CD4-positive, alpha-beta T cell treated with Interleukin-17A for 1 hour (primary cell): ENCODE data around the gene TPK1.

Source experiments
- DNase-seq: peaks from one replicate; pipeline ENCODE4 v3.0.0-alpha.2; 2020

The TPK1 gene

GRCh38 chr7:144523621-144524020, 312.2 kb downstream of the TPK1 start:
- DNase-seq: no peak

DNA sequence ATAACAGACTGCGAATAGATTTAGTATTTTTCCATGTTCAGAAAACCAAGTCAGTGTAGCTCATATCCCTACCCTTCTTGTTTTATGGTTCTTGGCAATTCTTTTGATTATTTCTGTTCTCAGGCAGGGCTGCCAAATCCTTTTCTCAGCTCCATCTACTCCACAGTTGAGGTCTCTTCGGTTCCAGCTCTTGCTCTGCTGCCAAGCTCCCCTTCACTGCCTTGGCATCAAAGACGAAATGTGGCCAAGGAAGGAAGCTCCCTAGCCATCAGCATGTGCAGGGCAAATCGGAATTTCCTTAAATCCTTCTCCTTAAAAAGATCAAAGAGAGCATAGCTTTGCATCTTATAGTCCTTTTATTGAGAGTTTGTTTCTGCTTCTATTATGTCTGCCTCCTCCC, 315.9 kb downstream of the TPK1 start:
- DNase-seq: no peak

- no peak for DNase-seq
These were observed 317.5 kb downstream of the TPK1 start for GRCh38 chr7:144518360-144518759.

GRCh38 chr7:144517749-144518148, 318.1 kb downstream of the TPK1 start:
- DNase-seq: peak; percentile 23

- no peak for DNase-seq
These were observed 318.9 kb downstream of the TPK1 start for GRCh38 chr7:144516729-144517525.

GRCh38 chr7:144513334-144513733, 322.5 kb downstream of the TPK1 start:
- DNase-seq: peak; percentile 19

DNA sequence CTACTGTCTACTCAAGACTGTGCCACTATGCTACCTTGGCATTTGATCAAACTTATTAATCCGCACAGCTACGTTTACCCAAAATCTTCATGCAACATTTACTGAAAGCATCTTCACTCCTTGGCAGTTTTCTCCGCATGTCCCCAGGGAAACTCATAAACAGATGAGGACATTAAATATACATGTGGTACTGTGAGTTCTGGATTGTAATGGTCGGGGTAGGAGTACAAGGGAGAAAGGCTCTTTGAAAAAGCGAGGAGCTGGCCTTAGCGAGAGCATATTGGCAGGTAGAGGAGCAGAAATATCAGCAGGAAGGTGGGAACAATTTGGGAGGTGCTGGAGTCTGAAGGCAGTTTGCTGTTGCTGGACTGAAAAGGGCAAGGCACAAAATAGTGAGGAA, 325.2 kb downstream of the TPK1 start:
- DNase-seq: no peak

GRCh38 chr7:144508702-144509101, 327.2 kb downstream of the TPK1 start:
- no peak for DNase-seq

DNA sequence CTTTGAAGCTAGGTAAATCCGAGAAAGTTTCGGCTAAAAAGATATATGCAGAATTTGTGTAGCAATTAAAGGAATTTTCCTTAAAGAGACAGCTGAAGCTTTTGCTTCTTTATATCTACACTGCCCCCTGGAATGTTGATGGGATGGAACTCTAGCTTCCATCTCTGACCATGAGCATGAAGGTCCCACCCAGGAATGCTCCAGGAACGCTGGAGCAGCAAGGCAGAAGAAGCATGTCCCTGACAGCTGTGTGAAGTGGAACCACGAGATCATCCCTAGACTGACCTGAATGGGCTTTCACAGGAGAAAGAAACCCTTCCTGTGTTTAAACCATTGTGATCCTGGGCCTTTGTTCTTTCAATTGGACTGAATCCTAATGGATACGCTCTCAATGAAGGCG, 332.6 kb downstream of the TPK1 start:
- DNase-seq: no peak

GRCh38 chr7:144500225-144500624, 335.6 kb downstream of the TPK1 start:
- DNase-seq: no peak

DNA sequence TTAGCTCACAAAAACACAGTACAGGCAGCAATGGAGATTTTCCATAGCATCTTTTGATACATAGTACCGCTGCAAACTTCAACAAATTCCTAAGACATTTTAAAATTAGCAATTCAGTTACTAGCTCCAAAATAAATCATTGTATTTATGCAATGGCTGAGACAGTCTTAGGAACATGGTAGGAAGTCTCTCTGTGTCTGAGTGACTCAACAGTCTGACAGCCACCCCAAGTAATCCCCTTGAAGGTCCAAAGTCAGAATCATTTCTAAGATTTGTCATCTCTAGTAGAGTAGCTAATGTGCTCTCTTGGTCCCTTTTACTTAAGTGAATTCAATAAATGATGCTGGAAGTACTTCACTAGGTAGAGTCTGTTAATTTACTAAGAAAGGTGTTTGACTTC, 338.6 kb downstream of the TPK1 start:
- no peak for DNase-seq

- DNase-seq: no peak
These were observed 341.5 kb downstream of the TPK1 start for GRCh38 chr7:144494355-144494754.

DNA sequence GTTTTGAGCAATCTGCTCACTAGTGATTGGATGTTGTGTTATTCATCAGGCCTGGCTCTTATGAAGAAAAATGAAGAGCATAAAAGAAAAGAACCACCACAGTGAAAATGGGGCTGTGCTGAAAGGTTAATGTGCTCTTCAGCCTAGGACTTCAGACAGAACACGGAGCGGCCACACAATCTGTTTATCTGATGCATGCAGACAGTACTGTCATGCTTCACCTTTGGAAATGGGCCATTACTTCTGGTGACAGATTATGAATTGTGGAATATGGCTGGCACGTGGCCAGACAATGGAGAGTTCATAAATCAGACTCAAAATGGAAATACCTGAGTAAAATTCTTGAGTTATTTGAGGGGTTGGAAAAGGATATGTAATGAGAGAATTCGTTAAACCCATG, 346.3 kb downstream of the TPK1 start:
- DNase-seq: no peak

- DNase-seq: no peak
These were observed 346.9 kb downstream of the TPK1 start for GRCh38 chr7:144488977-144489376.

DNA sequence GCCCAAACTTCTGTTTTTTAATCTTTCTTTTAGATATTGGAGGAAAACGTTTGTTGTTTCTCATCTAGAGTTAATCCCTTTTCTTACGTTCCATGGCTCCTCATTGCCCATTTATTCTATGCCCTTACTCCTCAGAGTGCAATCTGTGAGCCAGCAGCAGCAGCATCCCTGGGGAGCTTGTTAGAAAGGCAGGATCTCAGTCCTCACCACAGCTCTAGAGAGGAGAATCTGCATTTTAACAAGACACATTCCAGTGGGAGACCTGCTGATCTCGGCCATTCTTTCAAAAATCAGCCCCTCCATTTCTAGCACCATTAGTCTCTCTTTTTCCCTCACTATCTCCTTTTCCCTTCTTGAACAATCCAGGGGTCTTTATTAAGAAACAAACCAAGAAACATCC, 348.0 kb downstream of the TPK1 start:
- DNase-seq: no peak

GRCh38 chr7:144484445-144484844, 351.4 kb downstream of the TPK1 start:
- DNase-seq: no peak

DNA sequence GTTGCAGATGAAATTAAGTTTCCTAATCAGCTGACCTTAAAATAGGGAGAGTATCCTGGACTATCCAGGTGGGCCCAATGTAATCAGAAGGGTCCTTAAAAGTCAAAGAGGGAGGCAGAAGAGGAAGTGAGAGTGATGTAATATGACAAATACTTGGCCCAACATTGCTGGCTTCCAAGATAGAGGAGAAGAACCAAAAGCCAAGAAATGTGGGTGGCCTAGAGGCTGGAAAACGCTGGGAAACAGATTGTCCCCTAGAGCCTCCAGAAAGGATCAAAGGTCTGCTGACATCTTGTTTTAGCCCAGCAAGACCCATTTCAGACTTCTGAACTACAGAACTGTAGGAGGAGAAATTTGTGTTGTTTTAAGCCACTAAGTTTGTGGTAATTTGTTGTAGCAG, 352.7 kb downstream of the TPK1 start:
- no peak for DNase-seq

DNA sequence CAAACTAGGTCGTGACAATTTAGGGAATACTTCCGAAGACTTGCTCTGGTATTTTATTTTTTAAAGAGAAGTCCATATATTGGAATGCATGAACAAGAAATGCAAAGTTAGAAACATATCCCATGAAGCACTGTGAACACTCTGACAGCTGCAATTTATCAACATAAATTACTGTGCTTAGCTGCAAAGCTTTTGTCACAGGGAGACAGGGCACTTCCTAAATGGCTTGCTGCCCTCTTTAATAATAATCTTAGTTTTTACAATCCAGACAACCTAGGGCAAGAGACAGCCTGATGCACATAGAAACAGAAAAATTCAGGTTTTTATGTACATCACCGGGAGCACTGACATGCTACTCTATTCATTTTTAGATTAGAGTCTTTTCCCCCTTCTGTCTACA, 354.0 kb downstream of the TPK1 start:
- DNase-seq: no peak

GRCh38 chr7:144477348-144477747, 358.5 kb downstream of the TPK1 start:
- DNase-seq: no peak

DNA sequence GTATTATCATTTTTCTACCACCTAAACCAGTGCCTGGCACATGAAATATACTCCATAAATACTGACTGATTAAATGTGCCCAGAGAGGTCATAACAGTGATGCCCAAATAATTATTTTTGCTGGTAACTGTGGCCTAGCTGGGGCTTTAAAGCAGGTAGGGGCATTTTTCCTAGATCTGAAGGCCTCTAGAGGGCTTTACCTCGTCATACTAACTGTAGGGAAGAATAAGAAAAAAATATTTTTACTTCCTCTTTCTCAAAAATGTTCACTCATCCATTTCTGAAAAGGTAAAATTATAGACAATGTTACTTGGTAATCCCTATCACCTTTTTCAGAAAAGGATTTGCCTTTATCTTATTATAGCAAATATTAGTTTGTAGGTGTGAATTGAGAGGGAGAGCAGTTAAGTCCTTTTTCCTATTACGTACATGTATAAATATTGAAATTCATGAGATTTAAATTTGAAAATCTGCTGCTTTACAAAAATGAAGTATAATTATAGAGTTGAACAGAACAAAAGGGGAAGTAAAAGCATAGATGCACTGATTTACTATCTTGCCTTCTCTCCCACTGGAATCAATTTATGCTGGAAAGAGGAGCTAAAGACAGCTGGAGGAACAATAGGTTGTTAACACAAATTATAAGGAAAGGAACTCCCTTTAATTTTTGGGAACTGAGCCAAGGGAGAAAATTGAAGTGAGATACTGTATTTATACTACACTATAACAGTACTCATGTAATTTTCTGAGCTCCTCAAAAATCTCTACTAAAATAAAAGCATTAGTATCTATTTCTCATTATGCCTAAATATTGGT, 360.8 kb downstream of the TPK1 start:
- no peak for DNase-seq

GRCh38 chr7:144474363-144474762, 361.5 kb downstream of the TPK1 start:
- no peak for DNase-seq

- no peak for DNase-seq
These were observed 361.9 kb downstream of the TPK1 start for GRCh38 chr7:144473908-144474307.

DNA sequence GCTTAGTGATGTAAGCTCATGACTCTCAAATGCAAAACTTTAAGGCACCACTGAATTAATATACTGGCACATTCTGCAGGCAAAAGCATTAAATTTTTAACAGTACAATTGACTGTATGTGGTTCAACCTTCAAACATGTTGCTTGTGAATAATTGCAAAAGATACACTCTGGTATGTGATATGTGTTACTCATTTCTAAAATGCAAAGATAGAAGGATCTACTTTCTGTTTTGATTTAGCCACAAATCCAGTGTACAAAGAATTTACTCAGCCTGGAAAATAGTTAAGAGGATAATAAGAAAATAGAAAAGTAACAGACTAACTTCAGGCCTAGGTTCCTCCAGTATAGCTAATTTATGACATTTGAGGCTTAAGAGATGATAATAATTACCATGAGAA, 365.8 kb downstream of the TPK1 start:
- DNase-seq: no peak

GRCh38 chr7:144468990-144469732, 366.7 kb downstream of the TPK1 start:
- no peak for DNase-seq
